H1 (cell line): ENCODE measurements around the gene PIGL. TPM values are rescaled to one million over a fixed set of nuclear protein-coding genes. Genes with fewer than 3 reads are reported as not detected.

Source experiments
- CTCF ChIA-PET: fragments of 300-600 bp; sonication (Branson Sonifier 250); formaldehyde crosslinking; loops from one replicate; lab custom pipeline; 2021; ENCODE audit not compliant: partially characterized antibody; lab: Charles Lee
- POLR2A ChIA-PET: fragments of 300-600 bp; sonication (Branson Sonifier 250); formaldehyde crosslinking; loops from one replicate; lab custom pipeline; 2021; ENCODE audit warnings: inconsistent platforms; ENCODE audit not compliant: partially characterized antibody; lab: Charles Lee
- DNase-seq, 2 experiments: peaks; one replicate each; pipeline versions ENCODE4 v3.0.0 to v3.0.0-alpha.2; 2010 to 2022; ENCODE audit warnings: low spot score in 2 of 2, low read depth in 1 of 2, mixed read lengths in 1 of 2
- FAIRE-seq: peaks from 2 replicates; lab custom pipeline; 2011; peaks lifted over from hg19 to GRCh38; lab: Jason Lieb, UNC
- H2AFZ ChIP-seq: 2 replicates; pipeline ENCODE4 v1.8.1; 2012; ENCODE audit warnings: low read length, inconsistent platforms
- H2AK5ac ChIP-seq: 2 replicates; pipeline ENCODE4 v1.6.1; 2013; ENCODE audit warnings: low read depth, low read length
- H2BK120ac ChIP-seq: replicated peaks from 2 replicates; pipeline ENCODE3; 2013; ENCODE audit warnings: low read depth, low read length, inconsistent platforms
- H2BK12ac ChIP-seq: 2 replicates; pipeline ENCODE4 v1.6.1; 2013; ENCODE audit warnings: low read depth, low read length
- H2BK15ac ChIP-seq: 2 replicates; pipeline ENCODE4 v1.6.1; 2013; ENCODE audit warnings: low read length
- H2BK20ac ChIP-seq: 2 replicates; pipeline ENCODE4 v1.6.1; 2013; ENCODE audit warnings: low read length
- H2BK5ac ChIP-seq: 2 replicates; pipeline ENCODE4 v1.6.1; 2013; ENCODE audit warnings: low read depth, low read length
- H3K14ac ChIP-seq: 2 replicates; pipeline ENCODE4 v1.6.1; 2013; ENCODE audit warnings: inconsistent platforms; ENCODE audit not compliant: insufficient read length
- H3K18ac ChIP-seq: 2 replicates; pipeline ENCODE4 v1.6.1; 2013; ENCODE audit warnings: low read length; ENCODE audit errors: extremely low read depth
- H3K23ac ChIP-seq: 2 replicates; pipeline ENCODE4 v1.6.1; 2013; ENCODE audit warnings: inconsistent platforms; ENCODE audit not compliant: insufficient read length
- H3K23me2 ChIP-seq: 2 replicates; pipeline ENCODE4 v1.6.1; 2013; ENCODE audit warnings: low read depth, low read length
- H3K27ac ChIP-seq: 2 replicates; pipeline ENCODE4 v1.6.1; 2011; ENCODE audit warnings: low read depth, low read length, inconsistent platforms
- H3K27me3 ChIP-seq, 4 experiments: replicated peaks in 1 of 4; 1 replicate in 1 of 4; 2 replicates in 3 of 4; pipeline versions ENCODE4 v1.6.1 to v1.8.1; 2011 to 2013; ENCODE audit warnings: low read length in 3 of 4, mild to moderate bottlenecking in 3 of 4, inconsistent platforms in 2 of 4, mixed read lengths in 2 of 4, moderate library complexity in 1 of 4; ENCODE audit not compliant: control insufficient read depth in 3 of 4, insufficient read depth in 3 of 4; ENCODE audit errors: extremely low read depth in 1 of 4
- H3K36me3 ChIP-seq, 4 experiments: 2 replicates each; pipeline versions ENCODE4 v1.6.1 to v1.8.1; 2011 to 2013; ENCODE audit warnings: mild to moderate bottlenecking in 4 of 4, low read length in 3 of 4, moderate library complexity in 2 of 4, control low read depth in 1 of 4, inconsistent platforms in 1 of 4; ENCODE audit not compliant: insufficient read depth in 4 of 4, control insufficient read depth in 2 of 4
- H3K4ac ChIP-seq: replicated peaks from 2 replicates; pipeline ENCODE3; 2013; ENCODE audit warnings: low read length, low read depth, mixed read lengths, inconsistent platforms; ENCODE audit not compliant: insufficient read length
- H3K4me1 ChIP-seq, 4 experiments: replicated peaks in 1 of 4; 1 replicate in 1 of 4; 2 replicates in 3 of 4; pipeline versions ENCODE4 v1.6.1 to v1.8.1; 2011 to 2013; ENCODE audit warnings: low read length in 3 of 4, inconsistent platforms in 2 of 4, mixed read lengths in 1 of 4; ENCODE audit not compliant: insufficient read depth in 4 of 4, control insufficient read depth in 3 of 4
- H3K4me2 ChIP-seq, 2 experiments: 2 replicates each; pipeline versions ENCODE4 v1.6.1 to v1.8.1; 2011 to 2013; ENCODE audit warnings: low read depth in 2 of 2, low read length in 2 of 2, control low read depth in 1 of 2, inconsistent platforms in 1 of 2, mild to moderate bottlenecking in 1 of 2; ENCODE audit not compliant: insufficient read depth in 1 of 2
- H3K4me3 ChIP-seq, 4 experiments: fragments of 200-600, 300-600 bp in 1 of 4; sonication (generic), shearing (Covaris generic), sonication (Bioruptor Twin) in 1 of 4; 2 replicates each; pipeline versions ENCODE4 v1.5.1 to v1.8.1; 2011 to 2016; ENCODE audit warnings: low read length in 4 of 4, low read depth in 3 of 4, control low read depth in 2 of 4, inconsistent platforms in 2 of 4, mild to moderate bottlenecking in 2 of 4, mixed read lengths in 1 of 4, moderate library complexity in 1 of 4; ENCODE audit not compliant: insufficient read depth in 2 of 4; ENCODE audit errors: extremely low read depth in 1 of 4
- H3K56ac ChIP-seq: replicated peaks from 2 replicates; pipeline ENCODE3; 2013; ENCODE audit warnings: low read depth, mild to moderate bottlenecking, mixed read lengths, low read length, inconsistent platforms; ENCODE audit not compliant: insufficient read length
- H3K79me1 ChIP-seq: 2 replicates; pipeline ENCODE4 v1.6.1; 2013; ENCODE audit warnings: low read depth, low read length, control low read depth
- H3K79me2 ChIP-seq, 2 experiments: 2 replicates each; pipeline versions ENCODE4 v1.6.1 to v1.8.1; 2012 to 2013; ENCODE audit warnings: low read length in 2 of 2, mild to moderate bottlenecking in 2 of 2, inconsistent platforms in 1 of 2; ENCODE audit not compliant: insufficient read depth in 2 of 2, control insufficient read depth in 1 of 2
- H3K9ac ChIP-seq, 4 experiments: replicated peaks in 1 of 4; 1 replicate in 1 of 4; 2 replicates in 3 of 4; pipeline versions ENCODE4 v1.6.1 to v1.8.1; 2011 to 2013; ENCODE audit warnings: low read depth in 3 of 4, low read length in 3 of 4, control low read depth in 2 of 4, mild to moderate bottlenecking in 2 of 4, moderate library complexity in 2 of 4, inconsistent platforms in 1 of 4; ENCODE audit errors: extremely low read depth in 1 of 4
- H3K9me3 ChIP-seq, 2 experiments: 2 replicates each; pipeline versions ENCODE4 v1.6.1 to v1.8.1; 2012 to 2013; ENCODE audit warnings: mild to moderate bottlenecking in 2 of 2, moderate library complexity in 2 of 2, control low read depth in 1 of 2, inconsistent platforms in 1 of 2, low read depth in 1 of 2, low read length in 1 of 2, mixed read lengths in 1 of 2; ENCODE audit not compliant: insufficient read depth in 2 of 2
- H4K20me1 ChIP-seq, 2 experiments: replicated peaks in 1 of 2; 2 replicates each; pipeline versions ENCODE3 to v1.8.1; 2011 to 2013; ENCODE audit warnings: inconsistent platforms in 2 of 2, low read length in 2 of 2, mild to moderate bottlenecking in 1 of 2; ENCODE audit not compliant: insufficient read depth in 2 of 2, control insufficient read depth in 1 of 2
- H4K5ac ChIP-seq: 2 replicates; pipeline ENCODE4 v1.6.1; 2013; ENCODE audit warnings: low read length, low read depth, mixed read lengths, inconsistent platforms; ENCODE audit not compliant: insufficient read length
- H4K8ac ChIP-seq: 2 replicates; pipeline ENCODE4 v1.8.0; 2013; ENCODE audit warnings: mild to moderate bottlenecking, moderate library complexity, low read length, inconsistent platforms; ENCODE audit not compliant: insufficient read depth; ENCODE audit errors: extremely low read depth
- H4K91ac ChIP-seq: replicated peaks from 2 replicates; pipeline ENCODE3; 2013; ENCODE audit warnings: low read length, mixed read lengths, inconsistent platforms; ENCODE audit not compliant: insufficient read length
- ATF2 ChIP-seq: IDR thresholded peaks from 2 replicates; pipeline ENCODE4 v1.6.1; 2012; ENCODE audit warnings: low read length, inconsistent platforms
- E2F6 ChIP-seq: IDR thresholded peaks from 2 replicates; pipeline ENCODE4 v1.6.1; 2012; ENCODE audit warnings: inconsistent platforms
- EP300 ChIP-seq, 2 experiments: IDR thresholded peaks; 1 replicate in 1 of 2; 2 replicates in 1 of 2; pipeline ENCODE4 v1.6.1; 2011 to 2012; ENCODE audit warnings: low read depth in 2 of 2, low read length in 2 of 2, mild to moderate bottlenecking in 2 of 2, borderline replicate concordance in 1 of 2, inconsistent platforms in 1 of 2, moderate library complexity in 1 of 2
- HDAC2 ChIP-seq, 2 experiments: fragments of 300-600 bp in 1 of 2; sonication (generic) in 1 of 2; IDR thresholded peaks; 2 replicates each; pipeline ENCODE4 v1.6.1; 2011 to 2012; ENCODE audit warnings: low read depth in 2 of 2, low read length in 2 of 2, mild to moderate bottlenecking in 2 of 2, moderate library complexity in 2 of 2, borderline replicate concordance in 1 of 2, inconsistent platforms in 1 of 2
- MAX ChIP-seq: IDR thresholded peaks from 2 replicates; pipeline ENCODE4 v1.6.1; 2012; ENCODE audit warnings: inconsistent platforms
- WGBS, 2 experiments: shearing (Covaris generic) in 1 of 2; methylation state at CpG; one replicate each; pipeline versions ENCODE4 v1.1.6 to v1.1.7; 2013 to 2015; ENCODE audit warnings: low lambda C conversion rate in 2 of 2, mixed read lengths in 2 of 2, inconsistent platforms in 1 of 2, low coverage in 1 of 2, missing lambda C conversion rate in 1 of 2; ENCODE audit not compliant: insufficient replicate concordance in 2 of 2, insufficient coverage in 1 of 2, insufficient read length in 1 of 2; ENCODE audit errors: extremely low coverage in 1 of 2, missing lambda C conversion rate in 1 of 2; 5-methylcytosine and 5-hydroxymethylcytosine counted together
- polyA plus RNA-seq, 7 experiments: library from polyadenylated mRNA; depleted of rRNA in 3 of 7; stranded (reverse) in 5 of 7; unstranded in 2 of 7; fragments of >200 nt in 5 of 7; fragments of 200-250 nt in 2 of 7; gene quantifications; 1 replicate in 5 of 7; 2 replicates in 1 of 7; 4 replicates in 1 of 7; pipeline versions ENCODE4 v1.2.1 to v1.2.3, GENCODE V29; 2011 to 2013; ENCODE audit warnings: missing spikeins in 2 of 7, mixed read lengths in 2 of 7
- total RNA-seq: library from RNA; stranded (reverse); fragmentation: NEBNext Ultra II Directional; extraction: Animal tissue kit (Norgen Biotek cat#: 25700); gene quantifications from 2 replicates; pipeline ENCODE4 v1.2.1, GENCODE V29; 2021

Gene PIGL
- total and polyA plus RNA-seq, 2 of the 8 experiments (the other 6 are each of a cell fraction or from before 2014, with no cell fraction given): 28.4 to 30.8 TPM

GRCh38 chr17:16348586-16348985 is 131.6 kb downstream of the PIGL start:
- Histone ChIP-seq H3K4ac (no peak overlapping the region), H2AFZ (no peak overlapping the region), H3K4me1 (no peaks in the 10 kb centered on the region), H3K23ac (no peak overlapping the region), H4K20me1 (peaks cover 0 to 3% of the 10 kb centered on the region in 2 experiments), H3K9ac (no peak overlapping the region), H3K27ac (no peak overlapping the region), H4K91ac (no peak overlapping the region), H2BK15ac (no peak overlapping the region), H3K18ac (no peak overlapping the region), H2BK12ac (no peak overlapping the region), H3K36me3 (peaks cover 23 to 49% (median 36%) of the 10 kb centered on the region in 4 experiments), H3K56ac (no peak overlapping the region), H3K79me1 (no peaks in the 10 kb centered on the region), H2BK5ac (no peak overlapping the region), H3K79me2 (peaks cover 0 to 34% of the 10 kb centered on the region in 2 experiments; a peak in 2 of 4 replicates), H3K14ac (no peak overlapping the region), H3K4me2 (no peak overlapping the region), H2AK5ac (no peak overlapping the region), H3K4me3 (no peak overlapping the region), H3K27me3 (no peaks in the 10 kb centered on the region), H3K9me3 (no peaks in the 10 kb centered on the region), H2BK20ac (no peak overlapping the region), H4K5ac (no peak overlapping the region), H2BK120ac (no peak overlapping the region), H3K23me2 (peaks cover 2% of the 10 kb centered on the region; the same call in 1 of the 2 replicates), H4K8ac (peak overlapping the region; percentile 75; the same call in 1 of the 2 replicates)
- ChIA-PET POLR2A (interaction anchor here (0.8 to 6.7 kb wide), 3 partner anchors 7 to 46 kb away, joined by 4 to 71 read pairs (median 8); no protein-coding TSS in a partner anchor), CTCF (interaction anchor here (0.7 to 5.7 kb wide), 2 partner anchors 10 to 16 kb away, joined by 3 to 44 read pairs; no protein-coding TSS in a partner anchor)
- no peak for DNase-seq
- 95% methylated on average over 6 of the region's 6 CpGs; no CpG with 5 or more reads in 1 of the 2 experiments for WGBS, 2 experiments
- no peak for FAIRE-seq
- no peak for TF ChIP-seq ATF2
- TF ChIP-seq EP300 (IDR thresholded peaks at IDR 0.05; ENCODE audit: borderline replicate concordance in 1 of 2, low read depth in 2 of 2, low read length in 2 of 2): no peak
- no peak for TF ChIP-seq HDAC2 (IDR thresholded peaks at IDR 0.05; ENCODE audit: borderline replicate concordance in 1 of 2, low read depth in 2 of 2, low read length in 2 of 2)
- TF ChIP-seq E2F6: no peak
- no peak for TF ChIP-seq MAX
